Thyroid gland (tissue), 4 donors: ENCODE measurements around the gene CDC42EP5.

Experiments
- CTCF ChIP-seq, 6 experiments: fragments of 200-600 bp in 3 of 6; fragments of 450-650 bp in 3 of 6; sonication (generic) in 3 of 6; IDR thresholded peaks; one replicate each; pipeline ENCODE4 v1.5.1; 2016 to 2019; ENCODE audit warnings: antibody characterized with exemption in 6 of 6, mild to moderate bottlenecking in 2 of 6, inconsistent platforms in 1 of 6, moderate library complexity in 1 of 6
- POLR2A ChIP-seq, 2 donors: fragments of 450-650 bp; IDR thresholded peaks; one replicate each; pipeline ENCODE4 v1.6.1; 2017; ENCODE audit warnings: antibody characterized with exemption in 2 of 2, mild to moderate bottlenecking in 2 of 2, moderate library complexity in 1 of 2

- TF ChIP-seq CTCF (IDR thresholded peaks at IDR 0.05) (peak in 2 of 6 experiments; percentile 26 to 53), POLR2A (IDR thresholded peaks at IDR 0.05) (no peak)
These were observed 5.7 kb upstream of the CDC42EP5 start for GRCh38 chr19:54478677-54479266.
